Spleen (tissue), 7 donors: ENCODE results near the gene ITGB5.

Experiments
- CTCF ChIP-seq, 11 experiments: fragments of 200-600 bp in 7 of 11; fragments of 450-650 bp in 4 of 11; sonication (generic) in 4 of 11; IDR thresholded peaks in 8 of 11; conservative IDR thresholded peaks in 3 of 11; 1 replicate in 7 of 11; 2 replicates in 4 of 11; pipeline versions ENCODE4 v1.4.0 to v1.8.0; 2016 to 2021; ENCODE audit warnings: antibody characterized with exemption in 11 of 11, inconsistent platforms in 4 of 11, mild to moderate bottlenecking in 1 of 11
- POLR2A ChIP-seq, 3 donors: fragments of 450-650 bp; IDR thresholded peaks; one replicate each; pipeline ENCODE4 v1.5.1; 2017; ENCODE audit warnings: antibody characterized with exemption in 3 of 3, mild to moderate bottlenecking in 1 of 3
- donor health status: DM: no; HTN: no; CAD: no; lungs with moderate emphysema.
- donor health status: DM: no; HTN: no; CAD: no.
- donor health status: DM: no; HTN: no; CAD: no.

- no peak for TF ChIP-seq CTCF (IDR thresholded peaks at IDR 0.05 in 8 of 11, conservative IDR thresholded peaks at IDR 0.05 in 3 of 11)
- TF ChIP-seq POLR2A (IDR thresholded peaks at IDR 0.05): no peak
These were observed 17.0 kb upstream of the ITGB5 start for GRCh38 chr3:124903896-124904834.
